Suprapubic skin (tissue), 4 donors: Measurements from ENCODE around the gene EPB41L2.

Experiments used
- CTCF ChIP-seq, 2 donors: fragments of 200-600 bp in 1 of 2; fragments of 450-650 bp in 1 of 2; sonication (generic) in 1 of 2; IDR thresholded peaks; one replicate each; pipeline ENCODE4 v1.5.1; 2016 to 2019; ENCODE audit warnings: antibody characterized with exemption in 2 of 2, mild to moderate bottlenecking in 1 of 2, moderate library complexity in 1 of 2
- POLR2A ChIP-seq, 2 donors: fragments of 450-650 bp; IDR thresholded peaks; one replicate each; pipeline ENCODE4 v1.6.1; 2017; ENCODE audit warnings: antibody characterized with exemption in 2 of 2, mild to moderate bottlenecking in 2 of 2, moderate library complexity in 2 of 2
- POLR2AphosphoS5 ChIP-seq, 3 donors: sonication (generic); formaldehyde crosslinking; IDR thresholded peaks; one replicate each; pipeline ENCODE4 v1.6.1; 2017; ENCODE audit warnings: antibody characterized with exemption in 3 of 3

GRCh38 chr6:131043902-131044447 lies 19.1 kb downstream of the EPB41L2 start:
- no peak for TF ChIP-seq POLR2A (IDR thresholded peaks at IDR 0.05)
- TF ChIP-seq CTCF (IDR thresholded peaks at IDR 0.05), result no peak
- TF ChIP-seq POLR2AphosphoS5 (IDR thresholded peaks at IDR 0.05), result no peak
